Right renal pelvis (tissue), 4 donors: ENCODE measurements around the gene FBXL7. TPM values are rescaled to one million over a fixed set of nuclear protein-coding genes. Genes with fewer than 3 reads are reported as not detected.

Source experiments
- DNase-seq, 4 donors: peaks; one replicate each; pipeline ENCODE4 v3.0.0-alpha.2; 2013; ENCODE audit warnings: low read depth in 4 of 4, low spot score in 3 of 4, missing footprints in 1 of 4
- polyA plus RNA-seq, 4 donors: library from polyadenylated mRNA; unstranded; fragments of 120-200 nt; gene quantifications; one replicate each; pipeline ENCODE4 v1.2.1, GENCODE V29; 2013; ENCODE audit not compliant: insufficient read length in 4 of 4

Gene FBXL7
- polyA plus RNA-seq, 4 donors, result 25.9 to 30.1 (median 28.2) TPM

GRCh38 chr5:15501091-15501791, 1.3 kb downstream of the FBXL7 start:
- peak in 1 of 4 donors; percentile 47 for DNase-seq

GRCh38 chr5:15502208-15502607, 2.2 kb downstream of the FBXL7 start:
- no peak for DNase-seq

- no peak for DNase-seq
These were observed 6.2 kb downstream of the FBXL7 start for GRCh38 chr5:15506146-15506545.

- no peak for DNase-seq
These were observed 6.9 kb downstream of the FBXL7 start for GRCh38 chr5:15506897-15507296.

GRCh38 chr5:15510092-15510491, 10.1 kb downstream of the FBXL7 start:
- DNase-seq, result no peak

- DNase-seq, result no peak
These were observed 10.9 kb downstream of the FBXL7 start for GRCh38 chr5:15510831-15511230.

GRCh38 chr5:15513431-15513830, 13.5 kb downstream of the FBXL7 start:
- peak in 1 of 4 donors; percentile 33 for DNase-seq

- DNase-seq, result no peak
These were observed 13.9 kb downstream of the FBXL7 start for GRCh38 chr5:15513911-15514310.

- no peak for DNase-seq
These were observed 15.2 kb downstream of the FBXL7 start for GRCh38 chr5:15515229-15515628.

GRCh38 chr5:15516486-15516885, 16.5 kb downstream of the FBXL7 start:
- no peak for DNase-seq

GRCh38 chr5:15518786-15519185, 18.8 kb downstream of the FBXL7 start:
- DNase-seq, result no peak

GRCh38 chr5:15520856-15521255, 20.9 kb downstream of the FBXL7 start:
- DNase-seq, result no peak

- DNase-seq, result no peak
These were observed 21.6 kb downstream of the FBXL7 start for GRCh38 chr5:15521381-15522186.

- DNase-seq, result no peak
These were observed 22.2 kb downstream of the FBXL7 start for GRCh38 chr5:15522187-15522520.

GRCh38 chr5:15524712-15525111, 24.7 kb downstream of the FBXL7 start:
- no peak for DNase-seq

GRCh38 chr5:15525703-15526275, 25.8 kb downstream of the FBXL7 start:
- DNase-seq, result no peak

- no peak for DNase-seq
These were observed 26.4 kb downstream of the FBXL7 start for GRCh38 chr5:15526413-15526812.

- no peak for DNase-seq
These were observed 28.5 kb downstream of the FBXL7 start for GRCh38 chr5:15528476-15528875.

- DNase-seq, result no peak
These were observed 29.0 kb downstream of the FBXL7 start for GRCh38 chr5:15529013-15529412.

- DNase-seq, result no peak
These were observed 29.8 kb downstream of the FBXL7 start for GRCh38 chr5:15529821-15530220.

- DNase-seq, result no peak
These were observed 33.3 kb downstream of the FBXL7 start for GRCh38 chr5:15533129-15533893.
